HFF-Myc (cell line): ENCODE results near the gene ZSCAN21.
"Not testable (repeated sequence)": the region's sequence is repeated elsewhere in the genome, so short reads cannot be mapped to it uniquely, and the experiment has no call there.

ENCODE experiments used
- DNase-seq: peaks from one replicate; pipeline ENCODE4 v3.0.0-alpha.2; 2011; ENCODE audit warnings: low read depth; ENCODE audit errors: extremely low read depth
- H3K4me3 ChIP-seq: replicated peaks from 2 replicates; pipeline ENCODE4 v1.5.1; 2011; ENCODE audit warnings: low read depth, mild to moderate bottlenecking, control low read depth, low read length
- TF ChIP-seq, protein P1 (sequence below): IDR thresholded peaks from 2 replicates; pipeline ENCODE4 v1.5.1; 2012; ENCODE audit warnings: mild to moderate bottlenecking, low read depth, low read length, control low read depth; ENCODE audit errors: missing control alignments

ZSCAN21 gene

GRCh38 chr7:100049441-100050291 is at the start of gene ZSCAN21:
Gene ZSCAN21 (plus strand): TSS chr7:100049774. CDS start chr7:100057007, 7,233 bp downstream.
- DNase-seq: peak; percentile 42
- H3K4me3 ChIP-seq: peak within 1 kb of the TSS; percentile 82
- TF ChIP-seq, protein P1, sequence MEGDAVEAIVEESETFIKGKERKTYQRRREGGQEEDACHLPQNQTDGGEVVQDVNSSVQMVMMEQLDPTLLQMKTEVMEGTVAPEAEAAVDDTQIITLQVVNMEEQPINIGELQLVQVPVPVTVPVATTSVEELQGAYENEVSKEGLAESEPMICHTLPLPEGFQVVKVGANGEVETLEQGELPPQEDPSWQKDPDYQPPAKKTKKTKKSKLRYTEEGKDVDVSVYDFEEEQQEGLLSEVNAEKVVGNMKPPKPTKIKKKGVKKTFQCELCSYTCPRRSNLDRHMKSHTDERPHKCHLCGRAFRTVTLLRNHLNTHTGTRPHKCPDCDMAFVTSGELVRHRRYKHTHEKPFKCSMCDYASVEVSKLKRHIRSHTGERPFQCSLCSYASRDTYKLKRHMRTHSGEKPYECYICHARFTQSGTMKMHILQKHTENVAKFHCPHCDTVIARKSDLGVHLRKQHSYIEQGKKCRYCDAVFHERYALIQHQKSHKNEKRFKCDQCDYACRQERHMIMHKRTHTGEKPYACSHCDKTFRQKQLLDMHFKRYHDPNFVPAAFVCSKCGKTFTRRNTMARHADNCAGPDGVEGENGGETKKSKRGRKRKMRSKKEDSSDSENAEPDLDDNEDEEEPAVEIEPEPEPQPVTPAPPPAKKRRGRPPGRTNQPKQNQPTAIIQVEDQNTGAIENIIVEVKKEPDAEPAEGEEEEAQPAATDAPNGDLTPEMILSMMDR: no peak

- TF ChIP-seq, protein P1: no peak
- DNase-seq: no peak
- H3K4me3 ChIP-seq: no peak overlapping the region
Measured at GRCh38 chr7:100000239-100000638, 49.3 kb upstream of the ZSCAN21 start.

- DNase-seq: no peak
- H3K4me3 ChIP-seq: no peak overlapping the region
- TF ChIP-seq, protein P1: no peak
Measured at GRCh38 chr7:100003711-100004661, 45.6 kb upstream of the ZSCAN21 start.

- TF ChIP-seq, protein P1: no peak
- no peak overlapping the region for H3K4me3 ChIP-seq
- DNase-seq: no peak
Measured at GRCh38 chr7:100007887-100008286, 41.7 kb upstream of the ZSCAN21 start.

DNA sequence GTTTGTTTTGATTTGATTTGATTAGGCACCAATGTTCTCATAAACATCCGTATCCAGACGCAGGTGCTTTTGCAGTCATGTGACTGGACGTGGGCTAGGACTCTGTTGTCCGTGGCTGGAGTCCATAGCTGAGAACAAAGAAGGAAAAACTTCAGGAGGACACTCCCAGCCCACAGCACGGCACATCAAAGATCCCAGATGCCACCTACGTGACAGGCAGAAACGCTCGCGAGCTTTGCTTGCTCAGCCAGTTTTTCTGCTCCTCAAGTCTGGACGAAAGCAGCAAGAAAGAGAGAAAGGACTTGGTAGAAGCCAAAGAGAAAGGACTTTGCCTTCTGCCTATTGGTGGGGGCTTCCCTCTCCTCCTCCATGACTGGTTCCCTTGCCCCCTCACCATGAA is 41.0 kb upstream of the ZSCAN21 start:
- H3K4me3 ChIP-seq: no peak overlapping the region
- TF ChIP-seq, protein P1: no peak
- DNase-seq: no peak

DNA sequence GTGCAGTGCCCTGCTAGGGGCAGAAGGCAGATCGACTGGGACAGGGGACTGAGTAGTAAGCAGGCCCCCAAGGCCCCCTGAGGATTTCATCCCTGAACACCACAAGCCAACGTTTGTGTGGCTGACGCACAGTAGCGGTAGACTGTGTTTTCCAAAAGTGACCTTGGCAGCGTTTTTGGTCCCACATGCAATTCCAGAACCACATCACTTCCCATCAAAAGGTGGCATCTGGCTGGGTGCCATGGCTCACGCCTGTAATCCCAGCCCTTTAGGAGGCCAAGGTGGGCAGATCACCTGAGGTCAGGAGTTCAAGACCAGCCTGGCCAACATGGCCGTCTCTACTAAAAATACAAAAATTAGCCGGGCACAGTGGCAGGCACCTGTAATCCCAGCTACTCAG is 39.6 kb upstream of the ZSCAN21 start:
- not testable (repeated sequence) for DNase-seq, H3K4me3 ChIP-seq

- DNase-seq: no peak
- no peak overlapping the region for H3K4me3 ChIP-seq
- TF ChIP-seq, protein P1: no peak
Measured at GRCh38 chr7:100010901-100011300, 38.7 kb upstream of the ZSCAN21 start.
